ACC112 (cell line): ENCODE data around the gene PMEPA1.
"Not testable (repeated sequence)": the region's sequence is repeated elsewhere in the genome, so short reads cannot be mapped to it uniquely, and the experiment has no call there.

Source experiments
- H2AFZ ChIP-seq: fragments of 200-600 bp; sonication (generic); one replicate; pipeline ENCODE4 v1.6.0; 2017; ENCODE audit warnings: antibody characterized with exemption, low read length; ENCODE audit not compliant: unreplicated experiment
- H3K27ac ChIP-seq: fragments of 200-600 bp; sonication (generic); 2 replicates; pipeline ENCODE4 v1.5.1; 2014; ENCODE audit warnings: low read depth, mild to moderate bottlenecking, antibody characterized with exemption, low read length, moderate library complexity
- H3K27me3 ChIP-seq: fragments of 200-600 bp; sonication (generic); 2 replicates; pipeline ENCODE4 v1.6.1; 2014; ENCODE audit warnings: mild to moderate bottlenecking, antibody characterized with exemption, low read length, moderate library complexity, mixed read lengths; ENCODE audit not compliant: insufficient read depth
- H3K36me3 ChIP-seq: fragments of 200-600 bp; sonication (generic); 2 replicates; pipeline ENCODE4 v1.6.1; 2016; ENCODE audit warnings: mild to moderate bottlenecking, antibody characterized with exemption, low read length, moderate library complexity, mixed read lengths; ENCODE audit not compliant: insufficient read depth
- H3K4me1 ChIP-seq: fragments of 200-600 bp; sonication (generic); one replicate; pipeline ENCODE4 v1.6.1; 2016; ENCODE audit warnings: low read length, mixed read lengths; ENCODE audit not compliant: insufficient read depth, unreplicated experiment, control insufficient read depth
- H3K4me3 ChIP-seq: fragments of 200-600 bp; sonication (generic); 2 replicates; pipeline ENCODE4 v1.5.1; 2014; ENCODE audit warnings: mild to moderate bottlenecking, low read depth, low read length
- H3K79me2 ChIP-seq: fragments of 200-600 bp; sonication (generic); one replicate; pipeline ENCODE4 v1.6.0; 2016; ENCODE audit warnings: low read length; ENCODE audit not compliant: control insufficient read depth, unreplicated experiment, insufficient read depth

The PMEPA1 gene

GRCh38 chr20:57648878-57649616 lies 60.8 kb downstream of the PMEPA1 start:
- Histone ChIP-seq H3K27me3 (peaks cover 5% of the 10 kb centered on the region; the same call in 1 of the 2 replicates), H3K4me1 (no peaks in the 10 kb centered on the region), H3K36me3 (no peaks in the 10 kb centered on the region), H2AFZ (no peak overlapping the region), H3K27ac (no peak overlapping the region), H3K79me2 (no peaks in the 10 kb centered on the region), H3K4me3 (no peak overlapping the region)

GRCh38 chr20:57647933-57648785 lies 61.7 kb downstream of the PMEPA1 start:
- H3K79me2 ChIP-seq, result no peaks in the 10 kb centered on the region
- H3K27me3 ChIP-seq, result peaks cover 12% of the 10 kb centered on the region; the same call in 1 of the 2 replicates
- no peak overlapping the region for H3K4me3 ChIP-seq
- H2AFZ ChIP-seq, result no peak overlapping the region
- no peak overlapping the region for H3K27ac ChIP-seq
- H3K4me1 ChIP-seq, result no peaks in the 10 kb centered on the region
- H3K36me3 ChIP-seq, result no peaks in the 10 kb centered on the region

GRCh38 chr20:57647006-57647932 lies 62.5 kb downstream of the PMEPA1 start:
- Histone ChIP-seq H3K27me3 (peaks cover 21% of the 10 kb centered on the region), H3K36me3 (no peaks in the 10 kb centered on the region), H3K27ac (no peak overlapping the region), H2AFZ (no peak overlapping the region), H3K4me1 (no peaks in the 10 kb centered on the region), H3K4me3 (no peak overlapping the region), H3K79me2 (no peaks in the 10 kb centered on the region)

- no peak overlapping the region for H3K27ac ChIP-seq
- H3K79me2 ChIP-seq, result no peaks in the 10 kb centered on the region
- no peaks in the 10 kb centered on the region for H3K4me1 ChIP-seq
- peaks cover 72% of the 10 kb centered on the region for H3K27me3 ChIP-seq
- H3K4me3 ChIP-seq, result no peak overlapping the region
- H2AFZ ChIP-seq, result no peak overlapping the region
- no peaks in the 10 kb centered on the region for H3K36me3 ChIP-seq
Measured at GRCh38 chr20:57638895-57639236, 70.9 kb downstream of the PMEPA1 start.

- Histone ChIP-seq H3K4me1 (no peaks in the 10 kb centered on the region), H2AFZ (no peak overlapping the region), H3K27me3 (peaks cover 70% of the 10 kb centered on the region), H3K4me3 (no peak overlapping the region), H3K36me3 (no peaks in the 10 kb centered on the region), H3K79me2 (no peaks in the 10 kb centered on the region), H3K27ac (no peak overlapping the region)
Measured at GRCh38 chr20:57638173-57638894, 71.5 kb downstream of the PMEPA1 start.

- no peak overlapping the region for H3K27ac ChIP-seq
- no peak overlapping the region for H3K4me3 ChIP-seq
- H3K36me3 ChIP-seq, result no peaks in the 10 kb centered on the region
Measured at GRCh38 chr20:57633945-57634491, 75.8 kb downstream of the PMEPA1 start.

GRCh38 chr20:57632286-57632685 lies 77.5 kb downstream of the PMEPA1 start:
- no peaks in the 10 kb centered on the region for H3K36me3 ChIP-seq
- H3K4me3 ChIP-seq, result no peak overlapping the region
- no peaks in the 10 kb centered on the region for H3K4me1 ChIP-seq
- H2AFZ ChIP-seq, result no peak overlapping the region
- H3K27ac ChIP-seq, result no peak overlapping the region
- H3K27me3 ChIP-seq, result peaks cover 66% of the 10 kb centered on the region
- H3K79me2 ChIP-seq, result no peaks in the 10 kb centered on the region

More at GRCh38 chr20:57633945-57634491, 75.8 kb downstream of the PMEPA1 start:
- Histone ChIP-seq H3K79me2 (no peaks in the 10 kb centered on the region), H3K4me1 (no peaks in the 10 kb centered on the region), H3K27me3 (peaks cover 71% of the 10 kb centered on the region), H2AFZ (no peak overlapping the region)

- Histone ChIP-seq H3K4me3 (no peak overlapping the region), H3K79me2 (no peaks in the 10 kb centered on the region), H3K27me3 (peaks cover 45% of the 10 kb centered on the region), H3K27ac (no peak overlapping the region), H3K4me1 (no peaks in the 10 kb centered on the region), H3K36me3 (no peaks in the 10 kb centered on the region), H2AFZ (no peak overlapping the region)
Measured at GRCh38 chr20:57630061-57630460, 79.8 kb downstream of the PMEPA1 start.

- not testable (repeated sequence) for H2AFZ ChIP-seq, H3K4me3 ChIP-seq, H3K4me1 ChIP-seq, H3K79me2 ChIP-seq, H3K27ac ChIP-seq, H3K36me3 ChIP-seq
- H3K27me3 ChIP-seq, result peaks cover 39% of the 10 kb centered on the region
Measured at GRCh38 chr20:57629491-57629901, 80.3 kb downstream of the PMEPA1 start.

GRCh38 chr20:57628962-57629308 lies 80.9 kb downstream of the PMEPA1 start:
- not testable (repeated sequence) for H3K36me3 ChIP-seq, H3K79me2 ChIP-seq, H2AFZ ChIP-seq, H3K27ac ChIP-seq, H3K4me3 ChIP-seq, H3K4me1 ChIP-seq
- H3K27me3 ChIP-seq, result peaks cover 33% of the 10 kb centered on the region
